GM12878 (cell line): ENCODE measurements around the gene PIGX. TPM values are rescaled to one million over a fixed set of nuclear protein-coding genes. Genes with fewer than 3 reads are reported as not detected.

Source experiments
- ATAC-seq: fragments of 200-7000 bp; cut with Tn5 transposase; 3 replicates; pipeline ENCODE4 v1.9.1; 2020; ENCODE audit warnings: mild to moderate bottlenecking, moderate library complexity
- BruUV-seq: library from RNA; stranded (reverse); fragments of 400-500 nt; replicated peaks from 2 replicates; lab custom pipeline; 2021; lab: Mats Ljungman, UMichigan
- CTCF ChIA-PET: fragments of 300-600 bp; sonication (Branson Sonifier 250); formaldehyde crosslinking; extraction: SDS; loops from one replicate; lab custom pipeline; 2021; ENCODE audit warnings: inconsistent platforms; lab: Yijun Ruan, JAX
- POLR2A ChIA-PET: fragments of 350-600 bp; formaldehyde crosslinking; extraction: SDS; loops from one replicate; lab custom pipeline; 2021; ENCODE audit warnings: inconsistent platforms; lab: Charles Lee
- RAD21 ChIA-PET: fragments of 300-600 bp; sonication (Branson Sonifier 250); formaldehyde crosslinking; loops from one replicate; lab custom pipeline; 2023; ENCODE audit warnings: antibody characterized with exemption; ENCODE audit not compliant: unreplicated experiment; lab: Charles Lee
- SMC1A ChIA-PET: fragments of 300-600 bp; sonication (Branson Sonifier 250); formaldehyde crosslinking; loops from one replicate; lab custom pipeline; 2023; ENCODE audit not compliant: unreplicated experiment, uncharacterized antibody; lab: Charles Lee
- DNase-seq: peaks from one replicate; pipeline ENCODE4 v3.0.0-alpha.2; 2011; ENCODE audit warnings: low read depth, low spot score
- FAIRE-seq: peaks from 3 replicates; lab custom pipeline; 2011; peaks lifted over from hg19 to GRCh38; lab: Jason Lieb, UNC
- H2AFZ ChIP-seq: 2 replicates; pipeline ENCODE4 v1.6.0; 2011; ENCODE audit warnings: low read depth, low read length, control low read depth; ENCODE audit not compliant: control insufficient read depth
- H3K27ac ChIP-seq: 2 replicates; pipeline ENCODE4 v1.5.1; 2011; ENCODE audit warnings: control low read depth; ENCODE audit not compliant: control insufficient read depth, insufficient read depth
- H3K27me3 ChIP-seq, 2 experiments: replicated peaks in 1 of 2; 2 replicates each; pipeline versions ENCODE4 v1.6.0 to v1.6.1; 2011; ENCODE audit warnings: low read length in 1 of 2; ENCODE audit not compliant: control insufficient read depth in 2 of 2, insufficient read depth in 2 of 2
- H3K36me3 ChIP-seq, 2 experiments: 2 replicates each; pipeline ENCODE4 v1.5.1; 2011; ENCODE audit warnings: low read length in 1 of 2; ENCODE audit not compliant: control insufficient read depth in 2 of 2, insufficient read depth in 2 of 2
- H3K4me1 ChIP-seq: 2 replicates; pipeline ENCODE4 v1.6.1; 2011; ENCODE audit warnings: mild to moderate bottlenecking, low read length, moderate library complexity, mixed read lengths; ENCODE audit not compliant: control insufficient read depth, insufficient read depth
- H3K4me2 ChIP-seq: 2 replicates; pipeline ENCODE4 v1.6.0; 2011; ENCODE audit warnings: control low read depth; ENCODE audit not compliant: control insufficient read depth, insufficient read depth
- H3K4me3 ChIP-seq: fragments of 200-600 bp; sonication (generic); 2 replicates; pipeline ENCODE4 v1.5.1; 2016
- H3K79me2 ChIP-seq: 2 replicates; pipeline ENCODE4 v1.6.0; 2011; ENCODE audit warnings: low read length; ENCODE audit not compliant: control insufficient read depth, insufficient read depth
- H3K9ac ChIP-seq: 2 replicates; pipeline ENCODE4 v1.8.0; 2011; ENCODE audit warnings: low read length, control low read depth, mixed read lengths; ENCODE audit not compliant: control insufficient read depth, insufficient read depth
- H3K9me3 ChIP-seq: replicated peaks from 3 replicates; pipeline ENCODE4 v1.5.1; 2011; ENCODE audit warnings: mild to moderate bottlenecking, low read length; ENCODE audit not compliant: control insufficient read depth, insufficient read depth
- H4K20me1 ChIP-seq: 2 replicates; pipeline ENCODE4 v1.6.0; 2011; ENCODE audit not compliant: control insufficient read depth, insufficient read depth
- IKZF1 ChIP-seq: fragments of 450-650 bp; conservative IDR thresholded peaks from 2 replicates; pipeline ENCODE4 v1.6.1; 2017; ENCODE audit warnings: antibody characterized with exemption, mild to moderate bottlenecking
- KLF5 ChIP-seq: fragments of 450-650 bp; IDR thresholded peaks from 2 replicates; pipeline ENCODE4 v1.6.1; 2014; ENCODE audit warnings: mild to moderate bottlenecking; ENCODE audit not compliant: partially characterized antibody
- PAX5 ChIP-seq: IDR thresholded peaks from 2 replicates; pipeline ENCODE4 v1.6.1; 2011; ENCODE audit warnings: low read depth, low read length, borderline replicate concordance
- POLR2A ChIP-seq: IDR thresholded peaks from 2 replicates; pipeline ENCODE4 v1.6.1; 2011; ENCODE audit warnings: low read depth, mild to moderate bottlenecking, low read length
- SRF ChIP-seq, 2 experiments: IDR thresholded peaks; 2 replicates each; pipeline ENCODE4 v1.6.1; 2011; ENCODE audit warnings: low read depth in 2 of 2, low read length in 2 of 2, mild to moderate bottlenecking in 1 of 2, moderate library complexity in 1 of 2
- TARDBP ChIP-seq: IDR thresholded peaks from 2 replicates; pipeline ENCODE4 v1.6.1; 2016; ENCODE audit warnings: borderline replicate concordance
- YY1 ChIP-seq: IDR thresholded peaks from 2 replicates; pipeline ENCODE4 v1.6.1; 2011; ENCODE audit warnings: low read depth, mild to moderate bottlenecking, low read length
- ZSCAN29 ChIP-seq: fragments of 450-650 bp; IDR thresholded peaks from 2 replicates; pipeline ENCODE4 v1.6.1; 2017; ENCODE audit warnings: mild to moderate bottlenecking, moderate library complexity
- WGBS: methylation state at CpG from one replicate; pipeline ENCODE4 v1.1.6; 2016; ENCODE audit warnings: low lambda C conversion rate; ENCODE audit not compliant: insufficient replicate concordance, insufficient coverage; ENCODE audit errors: missing lambda C conversion rate; 5-methylcytosine and 5-hydroxymethylcytosine counted together
- in situ Hi-C: fragments of 300-500 bp; cut with MboI; formaldehyde crosslinking; loops from 9 replicates; pipeline ENCODE4 v1.14.3; 2018; ENCODE audit warnings: mixed read lengths
- intact Hi-C: fragments of 100-400 bp; cut with micrococcal nuclease; formaldehyde crosslinking; loops from one replicate; pipeline ENCODE4 v1.14.2; 2022; ENCODE audit not compliant: unreplicated experiment
- polyA plus RNA-seq, 11 experiments: library from polyadenylated mRNA; depleted of rRNA in 4 of 11; unstranded in 6 of 11; stranded (reverse) in 5 of 11; fragments of >200 nt; fragmentation: Nextera tagmentation in 4 of 11; fragmentation: Illumina TruSeq in 1 of 11; extraction: Ambion mirVana in 4 of 11; extraction: Trizol in 1 of 11; gene quantifications; 1 replicate in 1 of 11; 2 replicates in 10 of 11; pipeline versions ENCODE4 v1.2.1 to v1.2.3, GENCODE V29; 2011 to 2016; ENCODE audit warnings: inconsistent platforms in 2 of 11, missing spikeins in 2 of 11, low read depth in 1 of 11
- total RNA-seq, 4 experiments: library from RNA; depleted of rRNA in 3 of 4; stranded (reverse); fragments of >200 nt in 3 of 4; fragmentation: Illumina TruSeq in 1 of 4; extraction: Trizol in 1 of 4; gene quantifications; 2 replicates each; pipeline versions ENCODE4 v1.2.1 to v1.2.3, GENCODE V29; 2013 to 2021
- TF ChIP-seq, protein P1 (sequence below): fragments of 450-650 bp; IDR thresholded peaks from 2 replicates; pipeline ENCODE4 v1.6.1; 2017; ENCODE audit warnings: borderline replicate concordance
- TF ChIP-seq, protein P2 (sequence below): fragments of 450-650 bp; IDR thresholded peaks from 2 replicates; pipeline ENCODE4 v1.6.1; 2017; ENCODE audit warnings: mild to moderate bottlenecking
- TF ChIP-seq, protein P3 (sequence below): fragments of 450-650 bp; formaldehyde crosslinking; IDR thresholded peaks from 2 replicates; pipeline ENCODE4 v1.4.0; 2020; ENCODE audit warnings: mild to moderate bottlenecking, moderate library complexity
- TF ChIP-seq, protein P4 (sequence below): fragments of 450-650 bp; IDR thresholded peaks from 2 replicates; pipeline ENCODE4 v1.6.1; 2018; ENCODE audit warnings: mild to moderate bottlenecking, low read depth, moderate library complexity; ENCODE audit not compliant: partially characterized antibody

PIGX gene
- total and polyA plus RNA-seq, 10 of the 15 experiments (the other 5 are each of a cell fraction or from before 2014, with no cell fraction given): 3.8 to 40.0 (median 22.3) TPM

DNA sequence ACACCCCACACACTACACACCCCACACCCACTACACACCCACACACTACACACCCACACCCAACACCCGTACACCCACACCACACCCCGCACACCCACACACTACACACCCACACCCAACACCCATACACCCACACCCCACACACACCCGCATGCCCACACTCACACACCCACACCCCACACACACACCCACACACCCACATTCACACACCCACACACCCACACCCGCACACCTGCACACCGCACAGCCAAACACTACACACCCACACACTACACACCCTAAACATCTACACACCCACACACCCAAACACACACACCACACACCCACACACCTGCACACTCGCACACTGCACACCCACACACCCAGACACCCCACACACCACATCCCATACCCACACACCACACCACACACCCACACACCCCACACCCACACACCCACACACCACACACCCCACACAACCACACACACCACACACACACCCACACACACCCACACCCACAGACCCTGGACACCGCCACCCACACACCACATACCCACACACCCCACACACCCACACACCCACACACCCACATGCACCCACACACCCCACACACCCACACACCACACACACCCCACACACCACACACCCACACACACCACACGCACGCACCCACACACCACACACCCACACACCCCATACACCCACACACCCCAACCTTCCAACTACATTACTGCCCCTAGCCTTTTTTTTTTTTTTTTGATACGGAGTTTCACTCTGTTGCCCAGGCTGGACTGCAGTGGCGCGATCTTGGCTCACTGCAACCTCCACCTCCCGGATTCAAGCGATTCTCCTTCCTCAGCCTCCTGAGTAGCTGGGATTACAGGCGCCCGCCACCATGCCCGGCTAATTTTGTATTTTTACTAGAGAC lies 17.0 kb upstream of the PIGX start (continued):
- TF ChIP-seq, protein P1, sequence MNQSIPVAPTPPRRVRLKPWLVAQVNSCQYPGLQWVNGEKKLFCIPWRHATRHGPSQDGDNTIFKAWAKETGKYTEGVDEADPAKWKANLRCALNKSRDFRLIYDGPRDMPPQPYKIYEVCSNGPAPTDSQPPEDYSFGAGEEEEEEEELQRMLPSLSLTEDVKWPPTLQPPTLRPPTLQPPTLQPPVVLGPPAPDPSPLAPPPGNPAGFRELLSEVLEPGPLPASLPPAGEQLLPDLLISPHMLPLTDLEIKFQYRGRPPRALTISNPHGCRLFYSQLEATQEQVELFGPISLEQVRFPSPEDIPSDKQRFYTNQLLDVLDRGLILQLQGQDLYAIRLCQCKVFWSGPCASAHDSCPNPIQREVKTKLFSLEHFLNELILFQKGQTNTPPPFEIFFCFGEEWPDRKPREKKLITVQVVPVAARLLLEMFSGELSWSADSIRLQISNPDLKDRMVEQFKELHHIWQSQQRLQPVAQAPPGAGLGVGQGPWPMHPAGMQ: no peak
- TF ChIP-seq KLF5: no peak
- no peak for TF ChIP-seq ZSCAN29
- TF ChIP-seq SRF (IDR thresholded peaks at IDR 0.05; ENCODE audit: low read depth in 2 of 2, low read length in 2 of 2): no peak

DNA sequence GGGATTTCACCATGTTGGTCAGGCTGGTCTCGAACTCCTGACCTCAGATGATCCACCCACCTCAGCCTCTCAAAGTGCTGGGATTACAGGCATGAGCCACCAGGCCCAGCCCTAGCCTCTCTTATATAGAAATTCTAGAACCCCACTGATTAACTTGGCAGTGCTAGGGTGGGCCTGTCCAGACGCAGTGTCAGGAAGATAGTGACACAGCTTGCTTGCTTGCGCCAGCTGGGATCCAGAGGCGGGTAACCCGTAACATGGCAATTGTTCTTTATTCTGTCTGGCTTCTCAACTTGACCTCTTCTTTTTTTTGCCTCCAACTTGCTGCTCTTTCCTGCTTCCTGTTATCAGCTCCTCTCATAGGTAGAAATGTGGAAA lies 16.3 kb upstream of the PIGX start:
- ChIA-PET SMC1A (interaction anchor here (1.3 to 1.5 kb wide), 2 partner anchors 83 to 87 kb away, joined by 3 to 5 read pairs; no protein-coding TSS in a partner anchor), CTCF (interaction anchor here (0.8 to 2.6 kb wide), 3 partner anchors 58 to 142 kb away, joined by 3 to 11 read pairs (median 3); no protein-coding TSS in a partner anchor), POLR2A (no interaction called here), RAD21 (no interaction called here)
- Histone ChIP-seq H3K4me2 (no peak overlapping the region), H4K20me1 (no peaks in the 10 kb centered on the region), H3K27ac (no peak overlapping the region), H2AFZ (no peak overlapping the region), H3K36me3 (no peaks in the 10 kb centered on the region), H3K27me3 (no peaks in the 10 kb centered on the region), H3K9me3 (no peaks in the 10 kb centered on the region), H3K9ac (no peak overlapping the region), H3K4me1 (no peaks in the 10 kb centered on the region), H3K4me3 (no peak overlapping the region), H3K79me2 (no peaks in the 10 kb centered on the region)
- no peak for ATAC-seq
- WGBS: 84% methylated on average over 5 of the region's 5 CpGs
- DNase-seq: no peak
- in situ Hi-C loops (no loop called here), intact Hi-C loops (no loop called here)
- no TSS peak for BruUV-seq
- no peak for FAIRE-seq
- TF ChIP-seq, protein P2, sequence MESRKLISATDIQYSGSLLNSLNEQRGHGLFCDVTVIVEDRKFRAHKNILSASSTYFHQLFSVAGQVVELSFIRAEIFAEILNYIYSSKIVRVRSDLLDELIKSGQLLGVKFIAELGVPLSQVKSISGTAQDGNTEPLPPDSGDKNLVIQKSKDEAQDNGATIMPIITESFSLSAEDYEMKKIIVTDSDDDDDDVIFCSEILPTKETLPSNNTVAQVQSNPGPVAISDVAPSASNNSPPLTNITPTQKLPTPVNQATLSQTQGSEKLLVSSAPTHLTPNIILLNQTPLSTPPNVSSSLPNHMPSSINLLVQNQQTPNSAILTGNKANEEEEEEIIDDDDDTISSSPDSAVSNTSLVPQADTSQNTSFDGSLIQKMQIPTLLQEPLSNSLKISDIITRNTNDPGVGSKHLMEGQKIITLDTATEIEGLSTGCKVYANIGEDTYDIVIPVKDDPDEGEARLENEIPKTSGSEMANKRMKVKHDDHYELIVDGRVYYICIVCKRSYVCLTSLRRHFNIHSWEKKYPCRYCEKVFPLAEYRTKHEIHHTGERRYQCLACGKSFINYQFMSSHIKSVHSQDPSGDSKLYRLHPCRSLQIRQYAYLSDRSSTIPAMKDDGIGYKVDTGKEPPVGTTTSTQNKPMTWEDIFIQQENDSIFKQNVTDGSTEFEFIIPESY: no peak
- TF ChIP-seq ZSCAN29 (no peak), TARDBP (no peak), PAX5 (no peak), IKZF1 (no peak), POLR2A (no peak), YY1 (no peak)
- TF ChIP-seq, protein P3, sequence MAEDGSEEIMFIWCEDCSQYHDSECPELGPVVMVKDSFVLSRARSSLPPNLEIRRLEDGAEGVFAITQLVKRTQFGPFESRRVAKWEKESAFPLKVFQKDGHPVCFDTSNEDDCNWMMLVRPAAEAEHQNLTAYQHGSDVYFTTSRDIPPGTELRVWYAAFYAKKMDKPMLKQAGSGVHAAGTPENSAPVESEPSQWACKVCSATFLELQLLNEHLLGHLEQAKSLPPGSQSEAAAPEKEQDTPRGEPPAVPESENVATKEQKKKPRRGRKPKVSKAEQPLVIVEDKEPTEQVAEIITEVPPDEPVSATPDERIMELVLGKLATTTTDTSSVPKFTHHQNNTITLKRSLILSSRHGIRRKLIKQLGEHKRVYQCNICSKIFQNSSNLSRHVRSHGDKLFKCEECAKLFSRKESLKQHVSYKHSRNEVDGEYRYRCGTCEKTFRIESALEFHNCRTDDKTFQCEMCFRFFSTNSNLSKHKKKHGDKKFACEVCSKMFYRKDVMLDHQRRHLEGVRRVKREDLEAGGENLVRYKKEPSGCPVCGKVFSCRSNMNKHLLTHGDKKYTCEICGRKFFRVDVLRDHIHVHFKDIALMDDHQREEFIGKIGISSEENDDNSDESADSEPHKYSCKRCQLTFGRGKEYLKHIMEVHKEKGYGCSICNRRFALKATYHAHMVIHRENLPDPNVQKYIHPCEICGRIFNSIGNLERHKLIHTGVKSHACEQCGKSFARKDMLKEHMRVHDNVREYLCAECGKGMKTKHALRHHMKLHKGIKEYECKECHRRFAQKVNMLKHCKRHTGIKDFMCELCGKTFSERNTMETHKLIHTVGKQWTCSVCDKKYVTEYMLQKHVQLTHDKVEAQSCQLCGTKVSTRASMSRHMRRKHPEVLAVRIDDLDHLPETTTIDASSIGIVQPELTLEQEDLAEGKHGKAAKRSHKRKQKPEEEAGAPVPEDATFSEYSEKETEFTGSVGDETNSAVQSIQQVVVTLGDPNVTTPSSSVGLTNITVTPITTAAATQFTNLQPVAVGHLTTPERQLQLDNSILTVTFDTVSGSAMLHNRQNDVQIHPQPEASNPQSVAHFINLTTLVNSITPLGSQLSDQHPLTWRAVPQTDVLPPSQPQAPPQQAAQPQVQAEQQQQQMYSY (CRISPR knock-in tag): no peak
- TF ChIP-seq, protein P4, sequence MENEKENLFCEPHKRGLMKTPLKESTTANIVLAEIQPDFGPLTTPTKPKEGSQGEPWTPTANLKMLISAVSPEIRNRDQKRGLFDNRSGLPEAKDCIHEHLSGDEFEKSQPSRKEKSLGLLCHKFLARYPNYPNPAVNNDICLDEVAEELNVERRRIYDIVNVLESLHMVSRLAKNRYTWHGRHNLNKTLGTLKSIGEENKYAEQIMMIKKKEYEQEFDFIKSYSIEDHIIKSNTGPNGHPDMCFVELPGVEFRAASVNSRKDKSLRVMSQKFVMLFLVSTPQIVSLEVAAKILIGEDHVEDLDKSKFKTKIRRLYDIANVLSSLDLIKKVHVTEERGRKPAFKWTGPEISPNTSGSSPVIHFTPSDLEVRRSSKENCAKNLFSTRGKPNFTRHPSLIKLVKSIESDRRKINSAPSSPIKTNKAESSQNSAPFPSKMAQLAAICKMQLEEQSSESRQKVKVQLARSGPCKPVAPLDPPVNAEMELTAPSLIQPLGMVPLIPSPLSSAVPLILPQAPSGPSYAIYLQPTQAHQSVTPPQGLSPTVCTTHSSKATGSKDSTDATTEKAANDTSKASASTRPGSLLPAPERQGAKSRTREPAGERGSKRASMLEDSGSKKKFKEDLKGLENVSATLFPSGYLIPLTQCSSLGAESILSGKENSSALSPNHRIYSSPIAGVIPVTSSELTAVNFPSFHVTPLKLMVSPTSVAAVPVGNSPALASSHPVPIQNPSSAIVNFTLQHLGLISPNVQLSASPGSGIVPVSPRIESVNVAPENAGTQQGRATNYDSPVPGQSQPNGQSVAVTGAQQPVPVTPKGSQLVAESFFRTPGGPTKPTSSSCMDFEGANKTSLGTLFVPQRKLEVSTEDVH: no peak
